ENCODE measurements around the gene PTGDS. TPM values are rescaled to one million over a fixed set of nuclear protein-coding genes. Genes with fewer than 3 reads are reported as not detected.

Gene PTGDS
- total and polyA plus RNA-seq, 2 donors from 2014 or later = 236 to 709 TPM

DNA sequence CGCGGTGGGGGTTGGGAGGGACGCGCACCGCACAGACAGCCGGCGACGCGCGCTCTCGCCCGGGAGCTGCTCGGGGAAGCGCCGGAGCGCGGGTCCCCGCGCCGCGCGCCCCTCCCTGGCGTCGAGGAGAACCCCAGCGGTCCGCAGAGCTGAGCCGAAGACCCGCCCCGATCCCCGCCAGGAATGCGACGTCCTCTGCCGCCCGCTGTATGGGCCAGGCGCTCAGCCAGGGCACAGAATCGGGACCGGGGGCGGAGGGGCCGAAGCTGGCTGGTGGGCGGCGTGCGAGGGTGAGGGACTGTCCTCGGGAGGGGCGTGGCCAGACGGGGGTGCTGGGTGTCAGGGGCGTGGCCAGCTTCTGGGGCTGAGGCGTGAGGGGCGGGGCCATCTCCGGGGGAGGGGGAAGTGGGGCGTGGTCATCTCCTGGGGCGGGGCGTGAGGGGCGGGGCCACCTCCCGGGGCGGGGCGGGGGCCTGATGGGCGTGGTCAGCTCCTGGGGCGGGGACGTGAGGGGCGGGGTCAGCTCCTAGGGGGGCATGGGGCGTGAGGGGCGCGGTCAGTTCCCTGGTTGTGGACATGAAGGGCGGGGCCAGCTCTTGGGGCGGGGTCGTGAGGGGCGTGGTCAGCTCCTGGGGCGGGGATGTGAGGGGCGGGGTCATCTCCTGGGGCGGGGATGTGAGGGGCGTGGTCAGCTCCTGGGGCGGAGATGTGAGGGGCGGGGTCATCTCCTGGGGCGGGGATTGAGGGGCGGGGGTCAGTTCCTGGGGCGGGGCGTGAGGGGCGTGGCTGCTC, 965 bp downstream of the PTGDS start:
- DNase-seq = peak; percentile 70 to 94 (median 82)

DNA sequence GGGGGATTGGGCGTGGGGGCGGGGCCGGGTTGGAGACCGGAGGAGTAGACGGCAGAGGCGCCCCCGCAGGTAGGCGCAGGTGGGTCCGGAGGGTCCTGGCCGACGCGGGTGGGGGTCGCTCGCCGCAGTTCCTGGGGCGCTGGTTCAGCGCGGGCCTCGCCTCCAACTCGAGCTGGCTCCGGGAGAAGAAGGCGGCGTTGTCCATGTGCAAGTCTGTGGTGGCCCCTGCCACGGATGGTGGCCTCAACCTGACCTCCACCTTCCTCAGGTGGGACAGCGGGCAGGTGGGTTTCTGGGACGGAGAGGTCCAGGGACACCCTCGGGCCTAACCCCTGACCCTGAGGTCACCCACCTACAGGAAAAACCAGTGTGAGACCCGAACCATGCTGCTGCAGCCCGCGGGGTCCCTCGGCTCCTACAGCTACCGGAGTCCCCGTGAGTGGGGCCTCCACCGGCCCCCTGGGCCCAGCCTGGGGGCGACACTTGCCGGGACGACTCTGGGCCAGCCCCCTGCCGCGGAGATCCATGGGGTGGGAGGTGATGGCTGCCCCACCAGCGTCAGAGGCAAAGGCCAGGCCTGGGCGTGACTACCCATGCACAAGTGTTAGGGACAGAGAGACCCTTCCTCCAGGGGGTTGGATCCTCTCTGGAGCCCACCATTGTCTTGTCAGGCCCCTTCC, 1.7 kb downstream of the PTGDS start:
- H3K4me1 ChIP-seq (ENCODE audit: control insufficient read depth in 2 of 3, insufficient read depth in 2 of 3, low read depth in 1 of 3, low read length in 3 of 3) = peaks cover 0 to 14% (median 0%) of the 10 kb centered on the region in 3 donors

More for the DNA sequence above, 965 bp downstream of the PTGDS start:
- peak overlapping the region in 1 of 3 donors; percentile 41 for H3K4me3 ChIP-seq (ENCODE audit: low read length in 3 of 3)
- peaks cover 0 to 14% (median 0%) of the 10 kb centered on the region in 3 donors for H3K4me1 ChIP-seq (ENCODE audit: control insufficient read depth in 2 of 3, insufficient read depth in 2 of 3, low read depth in 1 of 3, low read length in 3 of 3)
- H3K9me3 ChIP-seq (ENCODE audit: control insufficient read depth in 2 of 3, insufficient read depth in 1 of 3, low read length in 3 of 3) = no peaks in the 10 kb centered on the region
- H3K27ac ChIP-seq (ENCODE audit: low read depth in 2 of 2, low read length in 2 of 2) = no peak overlapping the region
- intact Hi-C loops (cut with DNase I) = no loop called here
- no peak overlapping the region for H3K9ac ChIP-seq (ENCODE audit: low read length in 3 of 3)
- no peaks in the 10 kb centered on the region for H3K27me3 ChIP-seq (ENCODE audit: control insufficient read depth, insufficient read depth, low read length)
- FAIRE-seq = no peak
- H3K36me3 ChIP-seq (ENCODE audit: control insufficient read depth in 2 of 3, insufficient read depth in 3 of 3, low read length in 3 of 3) = no peaks in the 10 kb centered on the region
- TF ChIP-seq, protein P1, sequence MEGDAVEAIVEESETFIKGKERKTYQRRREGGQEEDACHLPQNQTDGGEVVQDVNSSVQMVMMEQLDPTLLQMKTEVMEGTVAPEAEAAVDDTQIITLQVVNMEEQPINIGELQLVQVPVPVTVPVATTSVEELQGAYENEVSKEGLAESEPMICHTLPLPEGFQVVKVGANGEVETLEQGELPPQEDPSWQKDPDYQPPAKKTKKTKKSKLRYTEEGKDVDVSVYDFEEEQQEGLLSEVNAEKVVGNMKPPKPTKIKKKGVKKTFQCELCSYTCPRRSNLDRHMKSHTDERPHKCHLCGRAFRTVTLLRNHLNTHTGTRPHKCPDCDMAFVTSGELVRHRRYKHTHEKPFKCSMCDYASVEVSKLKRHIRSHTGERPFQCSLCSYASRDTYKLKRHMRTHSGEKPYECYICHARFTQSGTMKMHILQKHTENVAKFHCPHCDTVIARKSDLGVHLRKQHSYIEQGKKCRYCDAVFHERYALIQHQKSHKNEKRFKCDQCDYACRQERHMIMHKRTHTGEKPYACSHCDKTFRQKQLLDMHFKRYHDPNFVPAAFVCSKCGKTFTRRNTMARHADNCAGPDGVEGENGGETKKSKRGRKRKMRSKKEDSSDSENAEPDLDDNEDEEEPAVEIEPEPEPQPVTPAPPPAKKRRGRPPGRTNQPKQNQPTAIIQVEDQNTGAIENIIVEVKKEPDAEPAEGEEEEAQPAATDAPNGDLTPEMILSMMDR (IDR thresholded peaks at IDR 0.05; ENCODE audit: borderline replicate concordance, extremely low read depth, insufficient read depth) = no peak

DNA sequence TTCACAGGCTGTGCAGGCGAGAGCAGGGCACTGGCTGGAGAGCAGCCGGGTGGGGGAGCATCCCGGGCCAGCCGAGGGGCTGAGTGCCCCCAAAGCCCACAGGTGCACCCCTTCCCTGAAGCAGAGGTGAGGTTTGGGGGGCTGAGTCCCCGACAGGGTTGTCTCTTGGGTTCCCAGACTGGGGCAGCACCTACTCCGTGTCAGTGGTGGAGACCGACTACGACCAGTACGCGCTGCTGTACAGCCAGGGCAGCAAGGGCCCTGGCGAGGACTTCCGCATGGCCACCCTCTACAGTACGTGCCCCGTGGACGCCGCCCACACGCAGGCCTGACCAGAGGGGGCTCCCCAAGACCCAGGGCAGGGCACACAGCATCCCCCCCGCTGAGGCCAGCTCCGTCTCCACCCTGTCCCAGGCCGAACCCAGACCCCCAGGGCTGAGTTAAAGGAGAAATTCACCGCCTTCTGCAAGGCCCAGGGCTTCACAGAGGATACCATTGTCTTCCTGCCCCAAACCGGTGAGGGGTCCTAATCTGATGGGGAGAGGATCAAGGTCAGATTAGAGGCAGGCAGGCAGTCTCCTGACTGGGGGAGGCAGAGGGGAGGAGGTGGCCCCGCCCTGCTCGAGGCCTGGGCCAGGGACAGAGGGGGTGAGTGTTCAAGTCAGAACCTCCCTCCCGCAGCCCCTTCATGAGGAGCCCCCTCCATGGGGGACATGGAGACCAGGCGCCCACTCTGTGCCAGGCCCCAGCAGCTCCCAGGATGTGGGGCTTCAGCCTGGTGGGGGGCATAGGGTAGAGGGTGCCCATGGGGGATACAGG, 2.7 kb downstream of the PTGDS start:
- intact Hi-C loops (cut with DNase I) = no loop called here
- H3K9ac ChIP-seq (ENCODE audit: low read length in 3 of 3) = no peak overlapping the region
- H3K27me3 ChIP-seq (ENCODE audit: control insufficient read depth, insufficient read depth, low read length) = peaks cover 5% of the 10 kb centered on the region
- DNase-seq (no peak), FAIRE-seq (no peak)
- H3K9me3 ChIP-seq (ENCODE audit: control insufficient read depth in 2 of 3, insufficient read depth in 1 of 3, low read length in 3 of 3) = no peaks in the 10 kb centered on the region
- no peak overlapping the region for H3K4me3 ChIP-seq (ENCODE audit: low read length in 3 of 3)
- peaks cover 0 to 13% (median 0%) of the 10 kb centered on the region in 3 donors for H3K4me1 ChIP-seq (ENCODE audit: control insufficient read depth in 2 of 3, insufficient read depth in 2 of 3, low read depth in 1 of 3, low read length in 3 of 3)
- H3K27ac ChIP-seq (ENCODE audit: low read depth in 2 of 2, low read length in 2 of 2) = no peak overlapping the region
- peaks cover 0 to 3% (median 0%) of the 10 kb centered on the region in 3 donors for H3K36me3 ChIP-seq (ENCODE audit: control insufficient read depth in 2 of 3, insufficient read depth in 3 of 3, low read length in 3 of 3)
- TF ChIP-seq, protein P1 (IDR thresholded peaks at IDR 0.05; ENCODE audit: borderline replicate concordance, extremely low read depth, insufficient read depth) = no peak

More for the DNA sequence above, 1.7 kb downstream of the PTGDS start:
- DNase-seq (peak in 2 of 5 donors; percentile 83 to 85), FAIRE-seq (no peak)
- Histone ChIP-seq H3K9ac (ENCODE audit: low read length in 3 of 3) (no peak overlapping the region), H3K9me3 (ENCODE audit: control insufficient read depth in 2 of 3, insufficient read depth in 1 of 3, low read length in 3 of 3) (no peaks in the 10 kb centered on the region), H3K27me3 (ENCODE audit: control insufficient read depth, insufficient read depth, low read length) (peaks cover 4% of the 10 kb centered on the region), H3K36me3 (ENCODE audit: control insufficient read depth in 2 of 3, insufficient read depth in 3 of 3, low read length in 3 of 3) (peaks cover 0 to 3% (median 0%) of the 10 kb centered on the region in 3 donors), H3K27ac (ENCODE audit: low read depth in 2 of 2, low read length in 2 of 2) (no peak overlapping the region), H3K4me3 (ENCODE audit: low read length in 3 of 3) (no peak overlapping the region)
- TF ChIP-seq, protein P1 (IDR thresholded peaks at IDR 0.05; ENCODE audit: borderline replicate concordance, extremely low read depth, insufficient read depth) = no peak
- intact Hi-C loops (cut with DNase I) = no loop called here

Measured in kidney (tissue), 14 donors.